NCI-H1048 (cell line): ENCODE measurements around the gene ARHGAP27.

ENCODE experiments used
- DNase-seq: peaks from one replicate; lab custom pipeline; 2025; lab: John Stamatoyannopoulos, UW

The ARHGAP27 gene

DNA sequence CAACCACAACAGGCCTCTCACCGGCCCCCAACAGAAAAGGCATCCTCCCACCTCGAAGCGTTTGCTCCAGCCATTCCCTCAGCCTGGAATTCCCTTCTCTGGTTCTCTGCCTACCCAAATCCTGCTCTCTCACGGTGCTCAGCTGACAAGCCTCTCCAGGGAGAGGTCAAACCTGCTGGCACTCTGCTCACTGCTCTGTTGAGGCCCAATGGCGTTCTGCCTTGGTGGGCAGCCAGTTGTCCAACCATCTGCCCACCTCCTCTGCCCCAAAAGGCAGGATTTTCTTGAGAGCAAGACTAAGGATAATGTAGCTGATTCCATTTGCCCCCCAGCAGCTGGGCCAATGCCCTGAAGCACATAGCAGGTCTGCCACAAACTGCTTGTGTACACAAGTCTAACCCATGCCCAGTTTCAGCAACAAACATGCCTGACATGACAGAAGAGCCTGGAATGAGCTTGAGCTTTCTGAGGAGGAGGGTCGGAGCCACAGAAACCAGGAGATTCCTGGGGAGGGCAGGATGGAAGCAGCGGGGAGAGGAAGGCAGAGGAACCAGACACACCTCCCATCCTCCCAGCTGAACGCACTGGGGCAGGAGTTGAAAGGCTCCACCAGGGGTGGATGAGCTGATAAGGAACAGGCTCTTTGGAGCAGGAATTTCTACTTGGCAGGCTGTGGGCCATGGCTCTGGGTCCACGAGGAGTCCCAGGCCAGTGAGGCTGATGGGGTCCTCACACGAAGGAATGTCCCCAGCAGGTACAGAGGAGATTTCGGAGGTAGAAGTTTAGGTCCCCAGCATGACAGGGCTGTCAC, 23.9 kb downstream of the ARHGAP27 start:
- no peak for DNase-seq

DNA sequence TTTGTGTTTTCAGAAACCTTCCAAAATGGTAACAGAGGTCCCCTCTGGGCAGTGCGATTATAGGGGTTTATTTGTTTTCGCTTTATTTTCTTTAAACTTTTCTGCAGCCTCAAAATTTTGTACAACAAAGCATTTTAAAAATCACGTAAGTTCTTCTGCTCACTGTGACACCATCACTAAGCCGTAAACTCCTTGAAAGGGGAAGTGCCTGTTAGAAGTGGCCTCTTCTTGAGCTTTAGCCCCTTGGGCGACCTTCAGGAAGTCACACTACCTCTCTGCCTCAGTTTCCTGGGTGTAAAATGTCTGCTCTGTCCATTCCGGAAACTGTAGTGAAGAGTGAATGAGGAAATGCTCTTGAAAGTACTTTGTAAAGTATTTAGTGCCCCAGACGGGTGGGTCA, 26.6 kb downstream of the ARHGAP27 start:
- DNase-seq: no peak

DNA sequence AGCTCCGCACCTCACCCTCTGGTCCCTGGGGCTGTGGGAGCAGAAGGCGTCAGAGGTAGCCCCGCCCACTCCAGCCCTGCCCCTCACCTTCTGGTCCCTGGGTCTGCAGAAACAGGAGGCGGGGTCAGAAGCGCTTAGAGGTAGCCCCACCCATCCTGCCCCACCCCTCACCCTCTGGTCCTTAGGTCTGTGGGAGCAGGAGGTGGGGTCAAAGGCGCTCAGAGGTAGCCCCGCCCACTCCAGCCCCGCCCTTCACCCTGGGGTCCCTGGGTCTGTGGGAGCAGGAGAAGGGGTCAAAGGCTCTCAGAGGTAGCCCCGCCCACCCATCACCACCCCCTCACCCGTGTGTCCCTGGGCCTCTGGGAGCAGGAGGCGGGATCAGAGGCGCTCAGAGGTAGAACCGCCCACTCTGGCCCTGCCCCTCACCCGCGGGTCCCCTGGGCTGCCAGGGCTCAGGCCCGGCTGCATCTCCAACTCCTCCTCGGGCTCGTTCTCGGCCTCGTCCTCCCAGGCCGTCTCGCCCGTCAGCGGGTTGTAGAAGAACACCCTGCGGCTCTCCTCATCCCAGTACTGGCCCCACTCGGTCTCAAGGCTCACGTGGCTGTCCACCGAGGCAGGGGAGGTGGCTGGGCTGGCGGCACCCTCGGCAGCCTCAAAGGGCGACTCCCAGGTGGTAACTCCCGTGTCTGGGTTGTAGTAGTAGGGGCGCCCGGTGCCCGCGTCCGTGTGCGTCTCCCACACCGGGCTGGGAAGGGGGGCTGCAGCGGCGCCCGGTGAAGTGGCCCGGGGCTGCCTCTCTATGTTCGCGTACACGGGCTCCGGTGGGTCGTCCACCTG, 27.2 kb downstream of the ARHGAP27 start:
- DNase-seq: no peak

- no peak for DNase-seq
These were observed 27.8 kb downstream of the ARHGAP27 start for GRCh38 chr17:45404870-45405249.

GRCh38 chr17:45403906-45404490, 28.7 kb downstream of the ARHGAP27 start:
- no peak for DNase-seq

DNA sequence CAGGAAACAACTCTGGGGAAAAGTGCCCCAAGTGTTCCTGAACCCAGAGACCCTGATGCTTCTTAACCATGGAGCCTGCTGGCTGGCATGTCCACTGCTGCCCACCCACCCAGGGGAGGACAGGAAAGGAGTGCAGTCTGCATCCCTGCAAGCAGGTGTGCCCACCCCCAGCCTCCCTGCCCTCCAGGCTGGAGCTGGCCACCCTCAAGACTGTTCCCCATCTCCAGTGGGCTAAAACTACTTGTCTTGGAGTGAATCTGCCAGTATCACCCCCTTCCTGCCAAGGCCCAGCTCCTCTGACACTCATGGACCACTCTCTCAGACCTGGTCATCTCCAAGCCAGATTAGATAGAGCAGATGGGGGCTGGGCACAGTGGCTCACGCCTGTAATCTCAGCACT, 29.8 kb downstream of the ARHGAP27 start:
- DNase-seq: no peak

DNA sequence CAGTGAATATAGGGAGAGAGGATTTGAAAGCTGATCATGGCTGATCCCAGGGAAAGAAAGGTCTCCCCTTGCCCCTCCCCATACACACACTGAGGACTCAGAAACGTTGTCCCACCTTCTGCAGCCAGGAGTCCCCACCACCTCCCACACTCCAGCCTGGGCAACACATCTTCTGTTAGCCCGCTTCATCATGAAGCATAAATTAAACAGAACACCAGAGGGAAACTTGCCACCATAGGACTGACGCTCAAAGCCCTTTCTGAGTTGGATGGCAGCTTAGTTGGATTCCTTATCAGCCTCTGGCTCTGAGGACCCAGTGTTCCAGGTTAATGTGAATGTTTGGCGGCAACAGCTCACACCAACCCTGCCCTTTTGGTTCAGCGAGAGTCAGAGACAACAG, 33.9 kb downstream of the ARHGAP27 start:
- DNase-seq: no peak

- no peak for DNase-seq
These were observed 34.9 kb downstream of the ARHGAP27 start for GRCh38 chr17:45397796-45398195.

DNA sequence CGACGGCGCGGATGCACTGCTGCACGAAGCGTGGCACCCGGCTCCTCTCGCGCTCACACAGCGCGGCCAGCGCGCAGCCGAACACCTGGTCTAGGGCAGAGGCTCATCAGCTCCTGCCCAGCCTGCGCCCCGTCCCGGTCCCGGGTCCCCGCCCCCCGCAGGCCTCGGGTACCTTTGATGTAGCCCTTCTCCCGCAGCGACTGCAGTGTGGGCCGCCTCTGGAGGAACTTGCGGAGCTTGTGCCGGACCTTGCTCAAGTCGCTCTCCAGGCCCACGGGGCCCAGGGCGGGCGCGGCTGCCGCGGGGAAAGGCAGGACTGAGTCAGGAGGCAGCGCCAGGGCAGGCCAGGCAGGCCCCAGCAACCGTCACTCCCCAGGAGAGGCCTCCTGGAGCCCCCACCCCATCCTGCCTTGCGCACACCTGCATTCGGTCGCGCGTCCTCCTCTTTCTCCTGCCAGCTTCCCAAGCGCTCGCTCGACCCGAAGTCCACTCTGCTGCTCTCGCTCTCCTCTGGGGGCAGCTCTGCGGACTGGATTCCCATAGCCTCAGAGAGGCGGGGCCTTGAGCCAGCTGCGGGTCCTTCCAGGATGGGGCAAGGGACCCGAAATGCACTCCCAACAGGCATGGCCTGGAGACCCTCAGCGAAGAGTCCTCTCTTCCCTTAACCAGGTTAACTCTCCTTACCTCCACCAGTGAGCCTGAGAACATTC, 36.0 kb downstream of the ARHGAP27 start:
- DNase-seq: no peak

DNA sequence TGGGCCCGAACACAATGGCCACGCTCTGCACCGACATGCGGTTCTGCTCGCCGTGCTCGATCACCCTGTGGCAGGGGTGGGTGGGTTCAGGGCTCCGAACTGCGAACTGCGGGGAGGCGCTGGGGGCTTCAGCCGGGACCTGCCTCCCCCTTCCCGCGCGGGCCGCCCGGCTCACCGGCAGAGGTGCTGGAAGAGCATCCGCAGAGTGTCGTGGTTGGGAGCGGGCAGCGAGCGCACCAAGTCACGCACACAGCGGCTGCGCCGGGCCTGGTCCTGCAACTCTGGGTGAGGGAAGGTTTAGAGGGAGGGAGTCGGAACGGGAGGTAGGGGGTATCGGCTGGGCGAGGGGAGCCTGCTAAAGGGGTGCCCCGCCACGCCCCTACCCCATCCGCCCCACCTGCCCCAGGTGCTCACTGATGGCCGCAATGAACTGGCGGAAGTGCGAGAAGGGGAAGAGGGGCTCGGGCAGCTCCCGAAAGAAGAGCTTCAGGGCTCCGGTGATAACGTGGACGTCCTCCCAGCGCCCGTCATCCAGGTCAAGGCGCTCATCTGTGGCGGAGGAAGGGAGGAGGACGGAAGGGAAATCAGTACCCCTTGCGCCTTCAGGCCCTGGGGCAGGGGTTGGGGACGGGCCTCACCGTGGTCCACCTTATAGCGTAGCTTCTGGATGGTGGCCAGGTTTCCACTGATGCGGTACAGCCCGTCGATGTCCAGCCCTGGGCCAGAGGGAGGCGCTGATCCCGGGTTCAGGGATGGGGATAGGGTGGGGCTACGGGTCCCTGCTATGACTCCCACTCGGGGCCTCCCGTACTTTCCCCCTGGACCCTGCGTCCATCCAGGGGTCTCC, 36.9 kb downstream of the ARHGAP27 start:
- DNase-seq: no peak

GRCh38 chr17:45394913-45395568, 37.6 kb downstream of the ARHGAP27 start:
- DNase-seq: no peak

DNA sequence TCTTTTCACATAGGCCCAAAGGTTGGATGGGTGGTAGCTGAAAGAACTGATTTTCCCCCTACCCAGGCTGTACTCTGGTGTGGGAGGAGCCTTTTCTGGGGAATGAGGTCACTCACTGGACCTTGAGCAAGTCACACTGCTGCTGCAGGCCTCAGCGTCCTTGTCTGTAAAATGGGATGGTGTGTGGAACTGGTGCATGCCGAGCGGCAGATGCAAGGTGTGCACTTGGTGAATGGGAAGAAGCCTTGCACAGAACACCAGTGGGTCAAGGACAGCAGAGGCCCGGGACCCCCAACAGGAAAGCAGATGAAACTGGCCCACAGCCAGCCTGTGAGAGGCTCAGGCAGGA, 38.1 kb downstream of the ARHGAP27 start:
- DNase-seq: no peak

DNA sequence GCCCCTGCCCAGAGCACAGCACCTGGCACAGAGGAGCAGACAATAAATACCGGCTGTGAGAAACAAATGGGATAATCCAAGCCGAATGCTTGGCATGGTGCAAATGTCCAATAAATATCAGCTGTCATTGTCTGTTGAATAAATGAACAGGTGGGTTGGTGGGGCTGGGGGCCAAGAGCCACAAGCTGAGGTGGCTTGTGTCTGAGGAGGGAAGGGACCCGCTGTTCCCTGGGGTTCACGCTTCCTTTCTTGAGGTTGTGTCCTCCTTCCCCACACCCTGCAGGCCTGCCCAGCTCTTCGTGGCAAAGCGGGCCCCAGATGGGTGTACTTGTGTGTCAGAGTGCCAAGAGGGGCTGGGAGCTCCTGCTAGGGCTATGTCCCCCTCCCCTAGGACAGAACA, 38.6 kb downstream of the ARHGAP27 start:
- no peak for DNase-seq

DNA sequence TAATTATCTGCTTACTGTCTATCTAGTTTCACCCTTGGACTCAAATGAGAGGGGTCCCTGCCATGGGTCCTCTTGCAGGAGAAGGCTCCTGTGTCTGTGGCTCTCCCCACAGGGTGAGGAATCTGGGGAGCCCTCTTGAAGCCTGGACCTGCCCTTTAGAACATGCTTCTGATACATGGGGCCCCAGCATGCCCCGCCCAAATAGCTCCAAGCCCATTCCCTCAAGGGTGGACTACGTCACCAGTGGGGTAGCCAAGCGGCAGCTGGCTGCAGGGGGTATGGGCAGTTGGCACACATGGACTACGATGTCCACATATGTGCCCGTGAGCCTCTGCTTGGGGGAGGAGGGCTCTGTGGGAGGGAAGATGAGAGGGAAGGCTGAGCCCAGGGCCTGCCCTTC, 39.3 kb downstream of the ARHGAP27 start:
- no peak for DNase-seq

DNA sequence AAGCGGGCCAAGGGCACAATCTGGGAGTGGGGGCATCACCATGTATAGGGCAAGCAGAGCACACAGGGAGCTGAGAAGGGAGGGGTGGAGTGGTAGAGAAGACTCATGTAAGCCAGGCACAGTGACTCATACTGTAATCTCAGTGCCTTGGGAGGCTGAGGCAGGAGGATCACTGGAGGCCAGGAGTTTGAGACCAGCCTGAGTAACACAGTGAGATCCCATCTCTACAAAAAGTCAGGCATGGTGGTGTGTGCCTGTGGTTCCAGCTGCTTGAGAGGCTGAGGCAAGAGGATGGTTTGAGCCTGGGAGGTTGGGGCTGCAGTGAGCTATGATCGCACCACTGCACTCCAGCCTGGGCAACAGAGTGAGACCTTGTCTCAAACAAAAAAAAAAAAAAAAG, 40.8 kb downstream of the ARHGAP27 start:
- no peak for DNase-seq

DNA sequence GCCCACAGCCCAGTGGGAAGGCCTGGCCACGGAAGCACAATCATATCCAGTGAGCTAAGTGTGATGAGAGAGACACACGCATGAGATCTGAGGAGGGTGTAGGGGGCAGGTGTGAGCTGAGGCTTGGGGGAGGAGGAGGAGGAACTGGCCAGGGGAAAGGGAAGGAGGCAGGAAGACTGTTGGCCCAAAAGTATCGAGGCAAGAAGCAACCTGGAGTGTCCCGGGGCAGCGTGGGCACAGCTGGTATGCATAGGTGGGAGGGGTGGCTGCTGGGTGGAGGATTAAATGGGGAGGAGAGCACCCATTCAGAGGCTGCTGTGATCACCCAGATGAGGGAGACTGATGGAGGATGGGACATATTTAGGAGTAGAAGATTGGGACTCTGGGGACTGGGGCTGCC, 41.4 kb downstream of the ARHGAP27 start:
- no peak for DNase-seq

- no peak for DNase-seq
These were observed 43.3 kb downstream of the ARHGAP27 start for GRCh38 chr17:45389354-45389753.

DNA sequence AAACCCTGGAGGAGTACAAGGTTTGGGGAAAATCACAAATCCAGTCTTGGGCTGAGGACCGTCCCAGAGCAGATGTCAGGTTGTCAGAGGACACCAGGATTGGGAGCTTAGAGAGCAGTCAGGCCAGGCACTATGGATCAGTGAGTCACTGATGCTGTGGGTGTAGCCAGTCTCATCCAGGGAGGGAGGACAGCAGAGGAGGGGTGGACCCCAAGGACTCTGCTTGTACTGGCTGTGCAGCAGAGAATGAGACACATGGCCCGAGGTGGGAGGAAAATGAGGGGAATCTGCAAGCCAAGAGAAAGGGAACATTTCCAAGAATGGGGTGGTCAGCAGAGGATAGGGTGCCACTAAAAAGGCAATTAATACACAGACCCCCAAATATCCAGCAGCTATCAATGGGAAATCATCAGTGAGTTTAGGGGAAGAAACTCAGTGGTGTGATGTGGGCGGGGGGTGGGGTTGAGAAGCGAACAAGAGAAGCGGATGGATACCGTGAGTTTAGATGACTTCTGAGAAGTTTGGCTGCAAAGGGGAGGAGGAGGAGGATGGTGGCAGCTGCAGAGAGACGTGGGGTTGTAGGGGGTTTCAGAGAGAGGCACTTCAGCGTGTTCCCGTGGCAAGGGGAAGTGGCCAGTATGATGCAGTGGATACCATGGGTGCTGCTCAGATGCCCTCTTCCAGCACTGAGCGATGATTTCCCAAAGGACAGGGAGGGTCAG, 43.9 kb downstream of the ARHGAP27 start:
- no peak for DNase-seq

DNA sequence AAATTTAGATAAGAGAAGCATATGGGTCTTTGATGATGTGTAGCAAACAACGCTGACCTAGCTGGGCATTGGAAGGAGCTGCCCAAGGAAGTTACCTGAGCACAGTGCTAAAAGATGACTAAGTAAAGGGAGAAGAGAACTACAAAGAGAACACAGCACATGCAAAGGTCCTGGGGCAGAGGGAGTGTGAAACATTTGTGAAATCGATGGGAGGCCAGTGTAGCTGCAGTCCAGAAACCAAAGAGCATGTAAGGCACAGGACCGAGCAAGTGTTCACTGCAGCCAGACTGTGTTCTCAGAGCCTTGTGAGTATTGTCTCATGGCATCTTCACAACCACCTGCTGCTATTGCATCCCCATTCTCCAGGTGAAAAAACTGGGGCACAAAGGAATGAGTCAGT, 44.9 kb downstream of the ARHGAP27 start:
- DNase-seq: no peak

GRCh38 chr17:45386178-45386577, 46.5 kb downstream of the ARHGAP27 start:
- DNase-seq: no peak
